ENCODE data around the gene C10orf105. TPM values are rescaled to one million over a fixed set of nuclear protein-coding genes. Genes with fewer than 3 reads are reported as not detected.

C10orf105 gene
- polyA plus RNA-seq, 1 donor (not counting 4 experiments of a cell fraction or from before 2014, with no cell fraction given): not detected

GRCh38 chr10:71725249-71725648, 5.7 kb upstream of the C10orf105 start:
- Histone ChIP-seq H3K36me3 (ENCODE audit: control insufficient read depth in 2 of 2, extremely low read depth in 1 of 2, insufficient read depth in 2 of 2, low read length in 2 of 2) (no peaks in the 10 kb centered on the region), H3K9ac (ENCODE audit: control insufficient read depth, extremely low read depth, insufficient read depth, low read length) (no peak overlapping the region), H3K79me2 (ENCODE audit: control insufficient read depth, insufficient read depth, low read length) (no peaks in the 10 kb centered on the region), H3K4me3 (ENCODE audit: control insufficient read depth in 2 of 3, extremely low read depth in 1 of 3, insufficient read depth in 2 of 3, low read depth in 1 of 3, low read length in 3 of 3) (no peak overlapping the region), H3K27me3 (ENCODE audit: control insufficient read depth, extremely low read depth, insufficient read depth, low read length) (no peaks in the 10 kb centered on the region), H3K9me3 (ENCODE audit: control insufficient read depth, low read depth, low read length) (no peaks in the 10 kb centered on the region), H2AFZ (ENCODE audit: control insufficient read depth, low read length) (no peak overlapping the region), H4K20me1 (ENCODE audit: control insufficient read depth, extremely low read depth, insufficient read depth, low read length) (no peaks in the 10 kb centered on the region), H3K9me1 (ENCODE audit: control insufficient read depth, extremely low read depth, insufficient read depth, low read length) (no peaks in the 10 kb centered on the region), H3K4me1 (ENCODE audit: control insufficient read depth, extremely low read depth, insufficient read depth, low read length) (peaks cover 26% of the 10 kb centered on the region), H3K4me2 (ENCODE audit: control insufficient read depth, extremely low read depth, insufficient read depth, low read depth, low read length) (no peak overlapping the region), H3K27ac (ENCODE audit: control insufficient read depth, insufficient read depth, low read length) (no peak overlapping the region)
- dilution Hi-C loops (cut with MboI; ENCODE audit: extremely low pct_ligation_motif_present, low sequenced_read_pairs): no loop called here
- DNase-seq (ENCODE audit: low read depth, low spot score) (no peak), FAIRE-seq (no peak)
- TF ChIP-seq, protein P1, sequence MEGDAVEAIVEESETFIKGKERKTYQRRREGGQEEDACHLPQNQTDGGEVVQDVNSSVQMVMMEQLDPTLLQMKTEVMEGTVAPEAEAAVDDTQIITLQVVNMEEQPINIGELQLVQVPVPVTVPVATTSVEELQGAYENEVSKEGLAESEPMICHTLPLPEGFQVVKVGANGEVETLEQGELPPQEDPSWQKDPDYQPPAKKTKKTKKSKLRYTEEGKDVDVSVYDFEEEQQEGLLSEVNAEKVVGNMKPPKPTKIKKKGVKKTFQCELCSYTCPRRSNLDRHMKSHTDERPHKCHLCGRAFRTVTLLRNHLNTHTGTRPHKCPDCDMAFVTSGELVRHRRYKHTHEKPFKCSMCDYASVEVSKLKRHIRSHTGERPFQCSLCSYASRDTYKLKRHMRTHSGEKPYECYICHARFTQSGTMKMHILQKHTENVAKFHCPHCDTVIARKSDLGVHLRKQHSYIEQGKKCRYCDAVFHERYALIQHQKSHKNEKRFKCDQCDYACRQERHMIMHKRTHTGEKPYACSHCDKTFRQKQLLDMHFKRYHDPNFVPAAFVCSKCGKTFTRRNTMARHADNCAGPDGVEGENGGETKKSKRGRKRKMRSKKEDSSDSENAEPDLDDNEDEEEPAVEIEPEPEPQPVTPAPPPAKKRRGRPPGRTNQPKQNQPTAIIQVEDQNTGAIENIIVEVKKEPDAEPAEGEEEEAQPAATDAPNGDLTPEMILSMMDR (optimal IDR thresholded peaks at IDR 0.05 in 1 of 3, IDR thresholded peaks at IDR 0.05 in 1 of 3, conservative IDR thresholded peaks at IDR 0.05 in 1 of 3; ENCODE audit: extremely low read depth in 1 of 3, insufficient read depth in 2 of 3, low read length in 3 of 3): no peak
- no peak for TF ChIP-seq EZH2 (IDR thresholded peaks at IDR 0.05; ENCODE audit: low read length)

DNA sequence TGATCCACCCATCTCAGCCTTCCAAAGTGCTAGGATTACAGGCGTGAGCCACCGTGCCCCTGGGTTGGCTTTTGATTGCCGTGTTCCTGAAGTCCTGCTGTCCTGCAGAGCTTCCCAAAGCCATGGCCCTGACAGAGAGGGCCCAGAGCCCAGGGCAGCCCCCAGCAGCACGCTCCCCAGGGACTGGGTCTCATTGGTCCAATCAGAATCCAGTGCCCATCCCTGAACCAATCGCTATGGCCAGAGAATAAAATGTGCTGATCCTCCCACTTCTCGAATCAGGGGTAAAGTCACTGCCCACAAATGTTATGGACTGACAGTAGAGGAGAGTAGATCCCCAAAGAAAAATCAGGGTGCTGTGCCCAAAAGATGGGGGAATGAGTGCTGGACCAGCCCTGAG, 5.0 kb upstream of the C10orf105 start:
- H3K9ac ChIP-seq (ENCODE audit: control insufficient read depth, extremely low read depth, insufficient read depth, low read length): no peak overlapping the region
- no peaks in the 10 kb centered on the region for H3K27me3 ChIP-seq (ENCODE audit: control insufficient read depth, extremely low read depth, insufficient read depth, low read length)
- FAIRE-seq (no peak), DNase-seq (ENCODE audit: low read depth, low spot score) (no peak)
- no peak overlapping the region for H2AFZ ChIP-seq (ENCODE audit: control insufficient read depth, low read length)
- H3K79me2 ChIP-seq (ENCODE audit: control insufficient read depth, insufficient read depth, low read length): no peaks in the 10 kb centered on the region
- dilution Hi-C loops (cut with MboI; ENCODE audit: extremely low pct_ligation_motif_present, low sequenced_read_pairs): no loop called here
- no peaks in the 10 kb centered on the region for H3K36me3 ChIP-seq (ENCODE audit: control insufficient read depth in 2 of 2, extremely low read depth in 1 of 2, insufficient read depth in 2 of 2, low read length in 2 of 2)
- no peak overlapping the region for H3K4me2 ChIP-seq (ENCODE audit: control insufficient read depth, extremely low read depth, insufficient read depth, low read depth, low read length)
- H3K9me3 ChIP-seq (ENCODE audit: control insufficient read depth, low read depth, low read length): no peaks in the 10 kb centered on the region
- no peak overlapping the region for H3K4me3 ChIP-seq (ENCODE audit: control insufficient read depth in 2 of 3, extremely low read depth in 1 of 3, insufficient read depth in 2 of 3, low read depth in 1 of 3, low read length in 3 of 3)
- H3K27ac ChIP-seq (ENCODE audit: control insufficient read depth, insufficient read depth, low read length): no peak overlapping the region
- H3K9me1 ChIP-seq (ENCODE audit: control insufficient read depth, extremely low read depth, insufficient read depth, low read length): no peaks in the 10 kb centered on the region
- peaks cover 24% of the 10 kb centered on the region for H3K4me1 ChIP-seq (ENCODE audit: control insufficient read depth, extremely low read depth, insufficient read depth, low read length)
- no peaks in the 10 kb centered on the region for H4K20me1 ChIP-seq (ENCODE audit: control insufficient read depth, extremely low read depth, insufficient read depth, low read length)
- TF ChIP-seq EZH2 (IDR thresholded peaks at IDR 0.05; ENCODE audit: low read length): no peak

GRCh38 chr10:71723311-71723710, 3.7 kb upstream of the C10orf105 start:
- Histone ChIP-seq H2AFZ (ENCODE audit: control insufficient read depth, low read length) (no peak overlapping the region), H3K27me3 (ENCODE audit: control insufficient read depth, extremely low read depth, insufficient read depth, low read length) (no peaks in the 10 kb centered on the region), H3K9me3 (ENCODE audit: control insufficient read depth, low read depth, low read length) (no peaks in the 10 kb centered on the region), H3K79me2 (ENCODE audit: control insufficient read depth, insufficient read depth, low read length) (no peaks in the 10 kb centered on the region), H3K4me3 (ENCODE audit: control insufficient read depth in 2 of 3, extremely low read depth in 1 of 3, insufficient read depth in 2 of 3, low read depth in 1 of 3, low read length in 3 of 3) (no peak overlapping the region), H4K20me1 (ENCODE audit: control insufficient read depth, extremely low read depth, insufficient read depth, low read length) (no peaks in the 10 kb centered on the region), H3K36me3 (ENCODE audit: control insufficient read depth in 2 of 2, extremely low read depth in 1 of 2, insufficient read depth in 2 of 2, low read length in 2 of 2) (no peaks in the 10 kb centered on the region), H3K9me1 (ENCODE audit: control insufficient read depth, extremely low read depth, insufficient read depth, low read length) (no peaks in the 10 kb centered on the region), H3K4me1 (ENCODE audit: control insufficient read depth, extremely low read depth, insufficient read depth, low read length) (peaks cover 13% of the 10 kb centered on the region), H3K27ac (ENCODE audit: control insufficient read depth, insufficient read depth, low read length) (no peak overlapping the region), H3K4me2 (ENCODE audit: control insufficient read depth, extremely low read depth, insufficient read depth, low read depth, low read length) (no peak overlapping the region), H3K9ac (ENCODE audit: control insufficient read depth, extremely low read depth, insufficient read depth, low read length) (no peak overlapping the region)
- TF ChIP-seq, protein P1 (optimal IDR thresholded peaks at IDR 0.05 in 1 of 3, IDR thresholded peaks at IDR 0.05 in 1 of 3, conservative IDR thresholded peaks at IDR 0.05 in 1 of 3; ENCODE audit: extremely low read depth in 1 of 3, insufficient read depth in 2 of 3, low read length in 3 of 3): no peak
- no peak for TF ChIP-seq EZH2 (IDR thresholded peaks at IDR 0.05; ENCODE audit: low read length)
- FAIRE-seq: no peak
- dilution Hi-C loops (cut with MboI; ENCODE audit: extremely low pct_ligation_motif_present, low sequenced_read_pairs): no loop called here
- DNase-seq (ENCODE audit: low read depth, low spot score): no peak

Measured in keratinocyte (primary cell).